T47D (cell line): ENCODE results near the gene ANK3.
A peak's percentile ranks its signal among the peaks of the same experiment; 100 is the strongest.

Source experiments
- DNase-seq, 2 experiments: peaks; one replicate each; pipeline versions ENCODE4 v3.0.0 to v3.0.0-alpha.2; 2011 to 2012; ENCODE audit warnings: low read depth in 1 of 2, low spot score in 1 of 2
- JUND ChIP-seq: IDR thresholded peaks from 2 replicates; pipeline ENCODE4 v1.6.1; 2012; ENCODE audit warnings: low read depth
- in situ Hi-C: cut with HindIII; loops from 2 replicates; pipeline ENCODE4 v1.10.0; 2016; ENCODE audit warnings: low sequenced_read_pairs, low pct_unique_long_range_greater_than_20kb

The ANK3 gene

DNA sequence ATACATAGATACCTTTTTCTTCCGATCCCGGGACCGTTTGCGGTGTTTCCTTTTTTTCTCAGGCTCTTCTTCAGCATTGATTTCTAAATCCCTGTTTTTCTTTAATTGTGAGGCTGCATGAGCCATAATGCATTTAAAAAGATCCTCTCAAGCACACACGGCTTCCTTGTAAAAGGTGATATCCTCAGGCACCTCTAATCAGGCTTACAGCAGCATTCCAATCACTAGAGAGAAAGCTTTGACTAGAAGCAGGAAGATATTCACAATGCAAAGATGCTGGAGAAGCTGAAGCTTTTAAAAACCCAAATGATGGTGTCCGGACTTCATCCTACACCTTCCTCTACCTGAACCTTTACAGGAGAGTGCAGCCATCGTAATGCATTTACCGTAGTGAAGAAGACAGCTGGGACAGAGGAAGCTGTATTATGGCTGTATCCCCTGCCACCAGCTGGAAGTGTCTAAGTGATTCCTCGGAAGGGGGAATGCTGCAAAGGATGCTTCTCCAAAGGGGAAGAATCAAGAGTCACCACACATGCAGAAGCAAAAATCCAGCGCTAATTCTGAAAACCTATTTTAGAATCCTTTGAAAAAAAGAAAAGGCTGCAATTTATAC lies at the start of gene ANK3:
ANK3 (minus strand) TSS at position 463 of the 613 bp plus-strand sequence; CDS start at position 126, 337 bp downstream.
- no peak for TF ChIP-seq JUND
- DNase-seq, result no peak
- in situ Hi-C loops, result no loop called here

DNA sequence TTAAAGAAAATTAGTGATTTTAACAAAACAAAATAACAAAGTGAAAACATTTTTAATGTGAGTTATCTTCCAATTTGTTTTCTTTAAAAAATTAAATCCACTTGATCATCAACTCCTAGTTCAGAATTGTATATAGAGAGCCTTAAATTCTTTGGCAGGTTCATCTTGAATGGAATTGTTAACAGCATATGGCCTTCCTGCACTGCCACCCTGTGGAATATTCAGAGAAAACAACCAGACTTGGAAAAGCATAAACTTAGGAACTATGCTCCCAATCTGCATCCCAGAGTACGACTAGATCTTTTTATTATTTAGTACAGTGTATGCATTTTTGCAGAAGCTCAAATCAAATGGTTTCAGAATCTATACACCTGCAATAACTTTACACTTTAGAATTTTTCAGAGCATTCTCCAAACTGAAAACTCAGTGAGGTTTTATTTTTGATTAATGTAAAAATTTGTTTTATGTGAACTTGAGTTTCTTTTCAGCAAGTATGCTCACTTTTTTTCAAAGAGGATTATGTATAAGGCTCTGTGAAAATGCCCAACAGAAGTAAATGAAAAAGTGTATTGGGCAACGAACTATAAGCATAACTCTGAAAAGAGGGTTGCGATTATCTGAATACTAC lies 44.9 kb upstream of the ANK3 start:
- no peak for TF ChIP-seq JUND
- in situ Hi-C loops, result no loop called here
- peak; percentile 41 to 80 for DNase-seq

DNA sequence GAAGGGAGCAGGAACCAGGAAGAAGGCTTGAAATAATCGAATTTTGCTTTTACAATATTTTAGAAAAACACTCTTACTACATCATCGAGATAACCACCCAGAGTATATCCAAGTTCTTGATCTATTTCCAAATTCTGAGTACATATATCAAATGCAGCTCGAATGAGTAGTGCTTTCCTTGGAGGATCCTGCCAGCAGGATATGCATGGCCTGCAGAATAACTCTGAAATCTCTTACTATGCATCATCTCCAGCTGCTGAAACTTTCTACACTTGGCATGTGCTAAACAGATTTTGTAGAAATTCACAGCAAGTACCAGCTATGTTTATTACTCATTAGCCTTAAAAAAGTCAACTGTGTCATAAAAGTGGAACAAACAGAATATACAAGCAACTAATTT lies 44.0 kb upstream of the ANK3 start:
- DNase-seq, result no peak
- TF ChIP-seq JUND, result no peak
- in situ Hi-C loops, result no loop called here

DNA sequence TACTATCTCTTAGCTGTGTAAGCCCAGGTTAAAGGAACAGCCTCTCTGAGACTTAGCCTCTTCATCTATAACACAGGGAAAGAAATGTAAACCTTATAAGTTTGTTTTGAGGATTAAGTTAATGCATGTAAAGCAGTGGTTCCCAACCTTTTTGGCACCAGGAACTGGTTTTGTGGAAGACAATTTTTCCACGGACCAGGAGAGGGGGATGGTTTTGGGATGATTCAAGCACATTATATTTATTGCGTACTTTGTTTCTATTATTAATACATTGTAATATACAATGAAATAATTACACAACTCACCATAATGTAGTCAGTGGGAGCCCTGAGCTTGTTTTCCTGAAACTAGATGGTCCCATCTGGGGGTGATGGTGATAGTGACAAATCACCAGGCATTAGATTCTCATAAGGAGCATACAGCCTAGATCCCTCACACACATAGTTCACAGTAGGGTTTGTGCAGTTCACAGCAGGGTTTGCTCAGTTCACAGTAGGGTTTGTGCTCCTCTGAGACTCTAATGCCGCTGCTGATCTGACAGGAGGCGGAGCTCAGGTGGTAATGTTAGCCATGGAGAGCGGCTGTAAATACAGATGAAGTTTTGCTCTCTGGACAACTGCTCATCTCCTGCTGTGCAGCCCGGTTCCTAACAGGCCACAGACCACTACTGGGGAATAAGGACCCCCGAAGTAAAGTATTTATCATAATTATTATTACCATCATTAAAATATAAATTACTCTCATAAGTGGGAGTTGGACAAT lies 41.3 kb upstream of the ANK3 start:
- TF ChIP-seq JUND, result no peak
- in situ Hi-C loops, result no loop called here
- DNase-seq, result no peak

DNA sequence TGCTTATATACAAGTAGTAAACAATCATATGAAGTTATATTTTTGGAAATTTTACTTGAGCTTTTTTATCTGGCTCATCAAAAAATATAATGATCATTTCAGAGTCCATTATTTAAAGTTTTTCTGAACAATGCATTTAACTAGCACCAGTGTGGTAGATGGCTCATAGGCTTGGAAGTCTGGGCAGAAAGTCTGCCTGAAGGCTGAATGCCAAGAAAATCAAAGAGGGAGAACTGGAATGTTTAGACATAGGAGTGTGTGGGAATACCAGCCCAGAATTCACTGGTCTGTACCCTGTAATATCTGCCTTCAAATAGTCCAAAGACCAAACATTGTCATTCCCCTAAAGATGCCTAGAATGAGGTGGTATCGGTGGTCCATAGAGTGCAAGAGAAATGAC lies 40.3 kb upstream of the ANK3 start:
- in situ Hi-C loops, result no loop called here
- DNase-seq, result peak; percentile 7 to 62
- no peak for TF ChIP-seq JUND

DNA sequence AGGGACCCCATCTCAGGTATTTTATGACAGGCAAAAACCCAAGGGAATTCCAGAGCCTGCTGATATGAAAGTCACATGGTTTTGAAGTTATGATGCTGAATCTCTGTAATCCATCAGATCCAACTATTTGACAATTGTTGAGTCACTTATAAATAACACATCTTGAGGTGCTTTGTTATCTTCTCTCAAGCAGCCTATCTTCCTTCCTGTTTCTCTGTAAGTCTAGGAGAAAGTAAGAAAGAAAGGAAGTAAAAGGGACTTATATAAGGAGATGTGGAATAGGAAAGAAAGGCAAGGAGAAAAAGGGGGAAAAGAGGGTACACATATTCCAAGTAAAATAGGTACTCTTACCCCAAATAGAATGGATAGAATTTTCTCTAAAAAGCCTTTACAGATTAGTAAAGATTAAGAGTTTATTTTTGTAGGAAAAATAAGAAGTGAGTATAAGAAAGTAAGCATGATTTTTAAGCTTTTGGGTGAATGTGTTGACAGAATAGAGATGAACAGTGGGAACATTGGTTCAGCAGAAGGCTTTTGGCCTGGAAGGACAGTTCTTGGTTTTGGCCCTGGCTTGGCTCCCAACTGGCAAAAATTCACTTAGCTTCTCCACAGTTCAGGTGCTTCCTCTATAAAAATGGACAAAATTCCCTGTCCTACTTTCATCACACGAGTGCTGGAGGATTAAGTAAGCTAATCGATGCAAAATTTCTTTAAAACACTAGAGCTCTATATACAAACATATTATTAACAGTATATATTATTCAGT lies 39.6 kb upstream of the ANK3 start:
- in situ Hi-C loops, result no loop called here
- no peak for TF ChIP-seq JUND
- no peak for DNase-seq

DNA sequence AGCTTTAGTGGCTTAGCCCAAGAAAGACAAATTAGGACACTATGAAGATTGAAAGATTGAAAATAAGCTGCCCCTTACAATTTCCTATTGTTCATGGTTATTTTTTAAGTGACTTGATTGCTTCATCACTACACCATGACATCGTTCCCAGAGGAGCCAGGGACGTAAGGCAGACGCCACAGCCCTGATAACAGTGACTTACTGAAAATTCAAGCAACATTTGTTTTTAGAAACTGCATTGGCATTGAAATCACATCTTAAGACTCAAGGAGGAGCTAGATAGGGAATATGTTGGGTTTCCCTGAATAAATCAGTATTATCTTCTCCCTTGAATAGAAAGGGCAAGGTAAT lies 38.7 kb upstream of the ANK3 start:
- in situ Hi-C loops, result no loop called here
- TF ChIP-seq JUND, result no peak
- DNase-seq, result no peak

DNA sequence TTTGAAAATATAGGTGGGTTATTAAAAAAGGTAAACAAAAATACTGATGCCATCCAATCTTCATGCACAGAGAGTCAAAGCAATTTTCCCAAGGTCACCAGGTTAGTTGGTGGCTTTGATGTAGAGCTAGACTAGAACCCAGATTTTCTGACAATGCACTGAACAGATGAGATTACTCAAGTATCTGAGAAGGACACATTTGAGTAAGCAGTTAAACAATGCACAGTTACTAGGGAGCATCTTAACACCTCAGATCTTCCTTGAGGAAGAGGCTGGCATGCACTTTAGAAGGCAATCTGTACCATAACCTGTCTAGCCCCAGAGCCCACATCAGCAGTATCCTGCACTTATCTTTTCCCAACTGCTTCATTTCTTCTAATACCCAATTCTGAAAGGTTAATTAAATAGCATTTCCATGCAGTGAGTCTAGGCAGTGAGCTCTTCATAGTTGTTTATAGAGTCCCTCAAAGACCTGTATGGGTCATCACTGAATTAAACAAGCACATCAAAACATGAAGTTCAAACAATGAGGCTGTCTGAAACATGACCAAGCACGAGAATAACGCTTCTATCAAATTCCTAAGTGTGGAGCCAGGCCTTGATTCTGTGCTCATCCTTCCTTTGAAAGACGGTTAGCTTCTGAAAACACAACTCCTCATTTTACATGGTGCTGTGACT lies 38.2 kb upstream of the ANK3 start:
- no peak for TF ChIP-seq JUND
- in situ Hi-C loops, result no loop called here
- no peak for DNase-seq

DNA sequence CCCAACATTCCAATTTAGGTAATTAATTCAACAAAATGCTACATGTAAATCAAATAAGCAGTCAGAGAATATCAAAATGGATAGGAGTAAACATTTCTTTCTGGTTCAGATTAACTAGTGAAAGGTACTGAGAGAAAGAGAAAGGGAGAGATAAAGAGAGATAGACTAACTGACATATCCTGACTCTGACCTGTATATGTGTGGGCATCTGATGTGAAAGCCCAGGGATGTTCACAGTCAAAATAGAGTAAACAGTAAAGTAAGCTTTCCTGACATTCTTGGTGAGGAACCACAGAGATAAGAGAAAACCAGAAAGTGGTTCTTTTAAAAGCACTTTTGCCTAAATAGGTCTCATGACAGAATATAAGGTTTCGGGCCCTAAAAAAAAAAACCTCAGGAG lies 37.5 kb upstream of the ANK3 start:
- in situ Hi-C loops, result no loop called here
- TF ChIP-seq JUND, result no peak
- no peak for DNase-seq

DNA sequence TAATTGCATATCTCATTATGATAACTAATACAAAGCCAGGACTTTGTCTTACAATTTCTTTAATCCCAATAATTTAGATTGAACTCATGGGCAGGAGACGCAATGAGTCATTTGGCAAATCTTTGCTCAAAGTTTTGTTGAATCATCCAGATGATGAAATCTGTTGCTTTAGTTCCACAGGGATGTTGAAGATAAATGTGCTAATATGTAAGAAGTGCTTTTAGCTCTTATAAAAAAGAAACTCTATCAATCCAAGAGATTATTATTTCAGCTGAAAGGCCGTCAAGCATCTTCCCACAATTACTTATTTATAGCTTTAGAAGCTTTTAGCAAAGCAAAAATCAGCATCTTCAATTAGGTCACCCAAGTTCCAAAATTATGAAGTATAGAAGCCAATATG lies 36.8 kb upstream of the ANK3 start:
- in situ Hi-C loops, result no loop called here
- DNase-seq, result no peak
- TF ChIP-seq JUND, result no peak

DNA sequence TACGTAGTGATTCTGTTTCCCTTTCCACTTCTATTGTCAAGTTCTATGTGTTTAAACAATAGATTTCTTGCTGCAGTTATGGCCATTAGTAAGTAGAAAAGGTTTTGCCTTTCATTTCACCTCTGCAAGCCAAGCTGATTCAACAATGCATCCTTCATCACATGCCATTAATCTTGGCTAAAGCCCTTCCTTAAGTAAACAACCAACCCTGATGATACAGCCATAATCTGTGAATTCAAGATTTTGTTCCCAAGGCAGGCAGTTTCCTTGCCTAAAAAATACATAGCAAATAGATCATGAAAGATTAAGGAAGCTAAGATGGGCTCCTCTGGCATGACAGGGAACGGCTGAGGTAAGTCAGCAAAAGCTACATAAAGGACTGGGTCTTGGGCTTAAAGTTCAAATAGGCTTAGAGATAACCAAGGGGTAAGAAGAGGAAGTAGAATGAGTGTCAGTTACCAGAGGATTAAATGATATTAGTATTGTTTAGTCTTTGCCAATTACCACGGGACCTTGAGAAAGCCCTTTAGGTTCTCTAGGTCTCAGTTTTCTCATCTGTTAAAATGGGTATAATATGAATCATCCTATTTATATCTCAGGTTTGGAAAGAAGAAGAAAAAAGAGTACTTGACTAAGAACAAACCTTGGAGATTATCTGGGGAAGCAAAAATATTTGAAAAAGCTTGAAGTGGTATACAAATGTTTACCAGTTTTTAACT lies 35.9 kb upstream of the ANK3 start:
- in situ Hi-C loops, result no loop called here
- no peak for DNase-seq
- no peak for TF ChIP-seq JUND

DNA sequence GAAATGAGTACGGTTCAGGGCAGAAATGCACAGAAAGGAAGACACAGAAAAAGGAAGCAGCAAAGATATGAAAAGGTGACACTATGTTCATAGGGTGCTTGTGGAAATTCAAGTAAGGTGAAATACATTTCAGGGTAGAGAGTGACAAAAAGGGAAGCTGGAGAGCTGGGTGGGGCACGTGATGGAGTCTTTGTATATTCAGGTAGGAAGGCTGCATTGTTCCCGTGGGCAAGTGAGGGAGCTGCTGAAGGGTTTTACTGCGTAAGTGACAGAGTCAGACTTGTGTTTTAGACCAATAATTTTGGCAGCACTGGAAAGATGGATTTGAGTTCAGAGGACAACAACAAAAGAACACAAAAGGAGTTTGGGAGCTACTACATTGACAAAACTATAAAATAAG lies 35.3 kb upstream of the ANK3 start:
- in situ Hi-C loops, result no loop called here
- TF ChIP-seq JUND, result no peak
- DNase-seq, result no peak
